Muscle layer of duodenum (tissue), 2 donors: Measurements from ENCODE around the gene SNCG.
"Not testable (repeated sequence)": the region's sequence is repeated elsewhere in the genome, so short reads cannot be mapped to it uniquely, and the experiment has no call there.

Source experiments
- H3K27ac ChIP-seq: one replicate; pipeline ENCODE4 v1.7.0; 2013; ENCODE audit warnings: mild to moderate bottlenecking, low read length
- H3K27me3 ChIP-seq: one replicate; pipeline ENCODE4 v1.7.0; 2013; ENCODE audit warnings: low read depth, mild to moderate bottlenecking, control low read depth, low read length
- H3K36me3 ChIP-seq, 2 donors: one replicate each; pipeline ENCODE4 v1.7.0; 2013; ENCODE audit warnings: low read length in 2 of 2, control low read depth in 1 of 2, mild to moderate bottlenecking in 1 of 2; ENCODE audit not compliant: insufficient read depth in 2 of 2, control insufficient read depth in 1 of 2
- H3K4me1 ChIP-seq, 2 donors: one replicate each; pipeline ENCODE4 v1.7.0; 2013; ENCODE audit warnings: low read length in 2 of 2, mild to moderate bottlenecking in 2 of 2, control low read depth in 1 of 2, moderate library complexity in 1 of 2; ENCODE audit not compliant: insufficient read depth in 2 of 2, control insufficient read depth in 1 of 2
- H3K4me3 ChIP-seq, 2 donors: one replicate each; pipeline ENCODE4 v1.7.0; 2013; ENCODE audit warnings: low read length in 2 of 2, low read depth in 1 of 2, mild to moderate bottlenecking in 1 of 2
- H3K9me3 ChIP-seq, 2 donors: one replicate each; pipeline ENCODE4 v1.7.0; 2013; ENCODE audit warnings: low read length in 2 of 2, control low read depth in 1 of 2, mild to moderate bottlenecking in 1 of 2; ENCODE audit not compliant: control insufficient read depth in 1 of 2
- donor health status: healthy.

The SNCG gene

DNA sequence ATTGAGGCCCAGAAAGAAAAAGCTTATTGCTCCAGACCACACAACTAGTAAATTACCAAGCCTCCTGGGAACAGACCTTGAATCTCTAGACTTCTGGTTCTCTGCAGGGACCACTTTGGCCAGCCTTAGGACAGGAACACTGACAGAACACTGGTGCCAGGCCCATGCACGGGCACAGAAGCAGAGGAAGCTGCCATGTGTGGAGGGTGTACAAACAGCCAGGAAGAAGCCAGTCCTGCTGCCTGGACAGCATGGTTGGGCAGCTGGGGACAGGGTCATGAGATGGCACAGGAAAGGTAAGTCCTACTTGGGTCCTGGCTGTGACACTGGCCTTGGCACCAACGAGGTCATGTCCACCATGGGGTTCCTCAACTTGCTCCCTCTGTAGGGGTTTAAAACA is 20.1 kb upstream of the SNCG start:
- H3K9me3 ChIP-seq, result no peaks in the 10 kb centered on the region
- H3K4me1 ChIP-seq, result peaks cover 0 to 14% of the 10 kb centered on the region in 2 donors
- H3K27ac ChIP-seq, result no peak overlapping the region
- peaks cover 3 to 11% of the 10 kb centered on the region in 2 donors for H3K36me3 ChIP-seq
- no peaks in the 10 kb centered on the region for H3K27me3 ChIP-seq
- H3K4me3 ChIP-seq, result no peak overlapping the region

DNA sequence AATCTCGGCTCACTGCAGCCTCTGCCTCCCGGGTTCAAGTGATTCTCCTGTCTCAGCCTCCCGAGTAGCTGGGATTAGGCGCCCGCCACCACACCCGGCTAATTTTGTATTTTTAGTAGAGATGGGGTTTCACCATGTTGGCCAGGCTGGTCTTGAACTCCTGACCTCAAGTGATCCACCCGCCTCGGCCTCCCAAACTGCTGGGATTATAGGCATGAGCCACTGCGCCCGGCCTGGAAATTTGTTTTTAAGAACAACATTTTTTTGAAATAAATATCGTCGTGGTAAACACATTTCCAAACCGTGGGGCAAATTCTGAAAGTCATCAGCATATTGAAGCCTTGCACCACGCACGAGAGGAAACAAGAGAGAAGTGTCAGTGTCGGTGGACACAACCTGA is 18.3 kb upstream of the SNCG start:
- not testable (repeated sequence) for H3K9me3 ChIP-seq, H3K27me3 ChIP-seq, H3K27ac ChIP-seq, H3K36me3 ChIP-seq, H3K4me3 ChIP-seq
- peaks cover 0 to 19% of the 10 kb centered on the region in 2 donors for H3K4me1 ChIP-seq

DNA sequence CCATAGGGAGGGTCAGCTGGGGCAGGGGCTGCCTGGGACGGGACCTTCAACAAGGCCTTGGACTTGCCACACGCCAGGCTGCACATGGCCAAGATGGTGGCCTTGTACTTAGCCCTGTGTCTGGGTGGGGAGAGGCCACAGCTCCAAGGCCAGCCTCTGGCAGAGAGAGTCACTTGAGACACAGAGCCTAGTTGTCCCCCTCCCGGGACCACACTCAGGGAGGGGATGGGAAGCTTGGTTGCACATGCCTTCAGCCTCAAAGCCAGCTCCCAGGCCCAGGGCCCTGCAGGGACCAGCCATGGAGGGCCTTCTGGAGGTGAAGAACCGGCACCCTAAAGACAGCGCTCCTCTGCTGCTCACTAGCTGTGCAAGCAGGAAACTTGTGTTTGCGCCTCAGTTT is 17.7 kb upstream of the SNCG start:
- Histone ChIP-seq H3K9me3 (no peaks in the 10 kb centered on the region), H3K27me3 (no peaks in the 10 kb centered on the region), H3K27ac (no peak overlapping the region), H3K4me3 (no peak overlapping the region), H3K36me3 (peaks cover 0 to 8% of the 10 kb centered on the region in 2 donors), H3K4me1 (peaks cover 0 to 25% of the 10 kb centered on the region in 2 donors)

DNA sequence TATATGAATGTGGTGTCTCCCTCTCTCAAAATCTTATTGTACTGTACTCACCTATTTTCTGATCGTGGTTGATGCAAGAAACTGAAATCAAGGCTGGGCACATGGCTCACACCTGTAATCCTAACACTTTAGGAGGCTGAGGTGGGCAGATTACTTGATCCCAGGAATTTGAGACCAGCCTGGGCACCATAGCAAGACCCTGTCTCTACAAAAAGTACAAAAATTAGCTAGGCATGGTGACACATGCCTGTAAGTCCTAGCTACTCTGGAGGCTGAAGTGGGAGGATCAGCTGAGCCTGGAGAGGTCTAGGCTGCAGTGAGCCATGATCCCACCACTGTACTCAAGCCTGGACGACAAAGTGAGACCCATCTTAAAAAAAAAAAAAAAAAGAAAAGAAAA is 17.0 kb upstream of the SNCG start:
- H3K4me3 ChIP-seq, result no peak overlapping the region
- no peak overlapping the region for H3K27ac ChIP-seq
- peaks cover 0 to 30% of the 10 kb centered on the region in 2 donors for H3K4me1 ChIP-seq
- no peaks in the 10 kb centered on the region for H3K27me3 ChIP-seq
- no peaks in the 10 kb centered on the region for H3K9me3 ChIP-seq
- peaks cover 0 to 6% of the 10 kb centered on the region in 2 donors for H3K36me3 ChIP-seq

DNA sequence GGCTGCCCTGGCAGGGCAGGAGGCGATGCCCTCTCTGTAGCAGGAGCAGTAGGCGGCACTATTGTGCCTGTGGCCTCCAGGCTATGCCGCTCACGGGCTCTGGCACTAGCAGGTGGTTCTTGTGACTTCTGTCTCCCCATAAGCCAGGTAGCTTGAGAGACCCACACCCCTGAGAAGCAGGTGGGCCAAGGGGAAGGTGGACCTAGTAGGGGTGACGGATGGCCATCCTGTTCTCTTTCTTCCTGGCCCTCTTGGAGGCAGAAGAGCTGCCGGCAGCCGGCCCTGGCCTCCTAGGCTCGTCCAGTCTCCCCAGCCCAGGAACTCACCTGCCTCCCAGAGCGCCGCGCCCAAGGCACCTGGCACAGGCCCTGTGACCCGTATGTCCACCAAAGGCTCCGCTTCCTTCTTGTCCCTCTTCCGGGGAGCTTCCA is 16.4 kb upstream of the SNCG start:
- Histone ChIP-seq H3K9me3 (no peaks in the 10 kb centered on the region), H3K36me3 (peaks cover 0 to under 1% of the 10 kb centered on the region in 2 donors), H3K27ac (no peak overlapping the region), H3K4me3 (no peak overlapping the region), H3K27me3 (no peaks in the 10 kb centered on the region), H3K4me1 (peaks cover 0 to 30% of the 10 kb centered on the region in 2 donors)

DNA sequence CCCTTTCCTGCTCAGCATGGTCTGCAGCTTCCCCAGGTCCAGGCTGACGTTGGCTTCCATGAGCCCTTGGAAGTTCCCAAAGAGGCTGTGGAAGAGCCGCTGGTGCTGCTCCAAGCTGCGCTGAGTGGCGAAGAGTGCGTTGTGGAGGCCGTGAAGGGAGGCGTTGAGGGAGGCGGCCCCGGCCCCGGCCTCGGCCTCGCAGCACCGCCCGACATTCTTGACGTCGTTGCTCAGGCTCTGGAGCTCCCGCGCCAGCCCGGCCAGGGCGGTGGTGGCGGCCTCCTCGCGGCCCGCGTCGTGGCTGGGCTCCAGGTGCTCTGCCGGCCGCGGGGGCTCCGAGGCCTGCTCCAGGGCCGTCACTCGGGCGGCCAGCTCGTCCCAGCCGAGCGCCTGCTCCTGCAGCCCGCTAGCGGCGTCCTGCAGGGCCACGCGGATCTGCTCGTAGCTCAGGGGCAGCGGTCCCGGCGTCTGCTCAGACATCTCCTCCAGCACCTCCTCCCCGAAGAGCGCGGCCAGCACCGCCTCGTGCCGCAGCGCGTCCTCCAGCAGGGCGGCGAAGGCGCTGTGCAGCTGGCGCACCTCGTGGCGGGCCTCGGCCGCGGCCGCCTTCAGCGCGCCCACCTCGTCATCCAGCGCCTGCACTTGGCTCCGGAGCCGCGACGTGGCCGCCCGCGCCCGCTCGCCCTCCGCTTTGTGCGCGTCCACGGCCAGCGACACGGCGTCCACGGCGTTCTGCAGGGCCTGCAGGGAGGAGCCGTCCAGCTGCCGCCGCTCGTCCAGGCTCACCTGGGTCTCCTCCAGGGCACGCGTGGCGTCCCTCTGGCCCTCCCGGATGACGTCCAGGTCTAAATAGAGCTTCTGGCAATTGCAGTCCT is 15.7 kb upstream of the SNCG start:
- Histone ChIP-seq H3K4me3 (peak overlapping the region in 1 of 2 donors; percentile 12), H3K27me3 (no peaks in the 10 kb centered on the region), H3K9me3 (no peaks in the 10 kb centered on the region), H3K36me3 (no peaks in the 10 kb centered on the region), H3K4me1 (peaks cover 0 to 30% of the 10 kb centered on the region in 2 donors), H3K27ac (no peak overlapping the region)

DNA sequence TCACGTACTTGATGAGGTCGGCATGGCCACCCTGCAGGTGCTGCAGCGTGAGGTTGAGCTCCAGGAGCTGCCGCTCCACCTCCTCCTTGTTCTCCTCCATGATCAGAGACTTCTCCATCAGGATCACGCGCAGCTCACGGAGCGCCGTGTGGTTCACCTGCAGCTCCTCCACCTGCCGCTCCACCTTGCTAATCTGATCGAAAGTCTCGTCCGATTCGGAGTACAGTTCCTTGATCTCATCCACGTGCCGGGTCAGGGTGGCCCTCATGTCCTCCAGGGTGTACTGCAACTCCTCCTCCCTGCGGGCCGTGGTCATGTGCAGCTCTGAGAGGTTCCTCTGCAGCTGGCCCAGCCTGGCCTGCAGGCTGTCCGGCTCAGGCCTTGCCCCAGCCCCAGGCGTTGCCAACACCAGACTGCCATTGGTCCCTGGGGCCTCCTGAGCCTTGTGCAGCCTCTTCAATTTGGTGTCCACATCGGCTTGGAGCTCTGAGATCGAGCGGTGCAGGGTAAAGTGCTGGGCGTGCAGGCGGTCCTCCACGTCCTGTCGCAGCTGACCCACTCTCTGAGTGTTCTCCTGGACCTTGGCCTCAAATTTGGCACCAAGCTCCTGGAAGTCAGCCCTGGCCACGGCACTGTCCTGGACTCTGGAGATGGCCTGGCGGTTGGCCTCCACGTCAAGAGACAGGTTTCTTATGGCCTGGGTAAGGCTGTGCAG is 14.9 kb upstream of the SNCG start:
- Histone ChIP-seq H3K36me3 (no peaks in the 10 kb centered on the region), H3K27me3 (no peaks in the 10 kb centered on the region), H3K27ac (no peak overlapping the region), H3K4me3 (no peak overlapping the region), H3K4me1 (peaks cover 0 to 30% of the 10 kb centered on the region in 2 donors), H3K9me3 (no peaks in the 10 kb centered on the region)

DNA sequence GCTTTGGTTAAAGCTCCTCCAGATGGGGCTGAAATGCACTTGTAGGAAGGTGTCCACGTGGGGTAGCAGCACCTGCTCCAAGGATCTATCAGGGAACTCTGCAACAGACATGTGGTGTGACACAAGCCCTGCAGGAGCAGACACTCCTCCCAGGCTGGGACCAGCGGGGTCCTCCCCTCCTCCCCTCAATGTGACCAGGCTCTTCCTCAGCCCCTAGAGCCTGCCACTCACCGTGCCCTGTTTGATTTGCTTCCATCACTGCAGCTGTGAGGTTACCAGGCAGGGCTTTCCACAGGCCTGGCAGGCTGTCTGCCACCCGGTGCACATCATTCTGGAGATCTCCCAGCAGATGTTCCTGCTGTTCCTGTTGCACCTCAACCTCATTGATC is 14.4 kb upstream of the SNCG start:
- Histone ChIP-seq H3K36me3 (no peaks in the 10 kb centered on the region), H3K4me3 (no peak overlapping the region), H3K4me1 (peaks cover 0 to 30% of the 10 kb centered on the region in 2 donors), H3K27me3 (no peaks in the 10 kb centered on the region), H3K9me3 (no peaks in the 10 kb centered on the region), H3K27ac (no peak overlapping the region)

DNA sequence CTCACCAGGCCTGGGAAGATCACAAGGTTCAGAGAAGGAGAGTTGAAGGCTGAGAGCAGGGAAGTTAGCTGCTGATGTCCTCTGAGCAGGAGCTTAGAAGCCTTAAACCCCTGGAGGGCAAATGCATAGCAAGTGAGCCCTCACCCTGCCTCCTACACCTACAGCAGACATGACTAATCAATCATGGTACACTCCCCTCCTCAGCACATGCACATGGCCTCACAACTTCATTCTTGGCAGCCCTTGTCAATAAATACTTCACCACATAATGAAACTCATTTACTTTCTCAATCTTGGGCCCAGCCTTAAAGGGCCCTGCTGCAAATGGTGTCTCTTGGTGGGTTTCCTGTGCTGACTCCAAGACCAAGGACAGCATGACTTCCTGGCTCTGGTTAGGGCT is 13.9 kb upstream of the SNCG start:
- no peaks in the 10 kb centered on the region for H3K36me3 ChIP-seq
- H3K4me3 ChIP-seq, result no peak overlapping the region
- peaks cover 0 to 30% of the 10 kb centered on the region in 2 donors for H3K4me1 ChIP-seq
- H3K27me3 ChIP-seq, result no peaks in the 10 kb centered on the region
- H3K9me3 ChIP-seq, result no peaks in the 10 kb centered on the region
- no peak overlapping the region for H3K27ac ChIP-seq

DNA sequence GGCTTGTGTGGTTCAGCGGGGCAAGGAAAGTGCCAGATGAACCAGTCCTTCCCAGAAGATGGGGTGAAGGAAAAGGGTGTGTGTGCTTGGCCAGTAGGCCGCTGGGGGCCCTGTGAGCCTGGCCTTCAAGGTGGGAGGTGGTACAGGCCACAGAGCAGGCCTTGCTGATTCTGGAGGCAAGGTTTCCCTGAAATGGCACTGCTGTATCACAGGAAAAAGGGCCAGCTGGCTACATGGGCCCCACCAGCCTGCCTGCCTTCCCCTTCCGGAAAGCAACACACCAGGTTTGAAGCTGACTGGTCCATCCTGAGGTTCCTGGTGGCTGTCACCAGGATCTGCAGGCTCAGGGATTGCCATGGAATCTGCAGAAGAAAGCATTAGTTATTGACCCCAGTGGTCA is 13.5 kb upstream of the SNCG start:
- H3K27ac ChIP-seq, result no peak overlapping the region

DNA sequence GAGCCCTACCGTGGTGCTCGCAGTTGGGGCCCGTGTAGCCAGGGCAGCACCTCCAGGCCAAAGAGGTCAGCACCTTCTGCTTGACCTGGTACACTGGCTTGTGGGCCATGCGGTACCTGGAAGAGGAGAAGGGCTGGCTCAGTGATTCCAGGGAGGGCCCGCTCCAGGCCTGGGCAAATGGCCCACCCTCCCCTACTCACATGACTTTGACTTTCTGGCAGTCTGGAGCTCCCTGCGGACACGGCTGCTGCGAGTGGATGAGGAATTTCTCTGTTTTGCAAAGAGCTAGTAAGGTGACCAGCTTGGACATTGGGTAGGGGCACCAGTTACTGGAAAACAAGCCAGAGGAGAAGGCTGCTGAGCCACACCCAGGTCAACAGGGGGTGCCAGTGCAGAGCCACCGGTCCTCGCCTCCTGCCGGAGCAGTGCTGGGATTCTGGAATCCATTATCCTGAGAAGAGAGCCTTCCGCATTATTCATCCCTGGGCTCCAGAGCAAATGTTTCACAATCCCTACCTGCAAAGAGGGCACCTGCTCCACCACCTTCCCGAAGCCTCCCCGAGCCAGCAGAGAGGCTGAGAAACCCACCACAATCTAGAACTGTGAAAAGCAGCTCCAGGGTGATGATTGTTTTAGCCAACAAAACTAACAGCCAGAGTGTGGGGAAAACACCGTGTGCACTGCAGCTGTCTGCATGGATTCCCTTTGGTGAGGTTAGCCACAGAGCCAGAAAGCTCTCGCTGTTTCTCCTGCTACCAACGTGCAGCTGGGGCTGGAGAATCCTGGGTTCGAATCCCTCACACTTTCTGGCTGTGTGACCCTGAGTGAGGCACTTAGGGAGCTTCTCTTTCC is 12.8 kb upstream of the SNCG start:
- H3K27me3 ChIP-seq, result no peaks in the 10 kb centered on the region

More for the DNA sequence above, 13.5 kb upstream of the SNCG start:
- no peak overlapping the region for H3K4me3 ChIP-seq
- no peaks in the 10 kb centered on the region for H3K9me3 ChIP-seq
- peaks cover 0 to 30% of the 10 kb centered on the region in 2 donors for H3K4me1 ChIP-seq
- H3K36me3 ChIP-seq, result no peaks in the 10 kb centered on the region
- no peaks in the 10 kb centered on the region for H3K27me3 ChIP-seq

More for the DNA sequence above, 12.8 kb upstream of the SNCG start:
- Histone ChIP-seq H3K36me3 (no peaks in the 10 kb centered on the region), H3K4me1 (peaks cover 0 to 30% of the 10 kb centered on the region in 2 donors), H3K4me3 (no peak overlapping the region), H3K27ac (no peak overlapping the region), H3K9me3 (no peaks in the 10 kb centered on the region)
